SK-MEL-5 (cell line): ENCODE measurements around the gene TSSC4. TPM values are rescaled to one million over a fixed set of nuclear protein-coding genes. Genes with fewer than 3 reads are reported as not detected.

Source experiments
- DNase-seq: peaks from one replicate; pipeline ENCODE4 v3.0.0-alpha.2; 2016; ENCODE audit warnings: low read depth, low spot score
- in situ Hi-C: cut with HindIII; loops from 2 replicates; pipeline ENCODE4 v1.10.0; 2016; ENCODE audit warnings: low sequenced_read_pairs, high pct_unique_total_duplicates, low pct_unique_long_range_greater_than_20kb
- total RNA-seq: library from RNA; depleted of rRNA; stranded (reverse); fragments of >200 nt; shearing (Covaris generic); gene quantifications from 2 replicates; pipeline ENCODE4 v1.2.3, GENCODE V29; 2014

The TSSC4 gene
- total RNA-seq, 1 experiment from 2014 or later, result 43.3 TPM

DNA sequence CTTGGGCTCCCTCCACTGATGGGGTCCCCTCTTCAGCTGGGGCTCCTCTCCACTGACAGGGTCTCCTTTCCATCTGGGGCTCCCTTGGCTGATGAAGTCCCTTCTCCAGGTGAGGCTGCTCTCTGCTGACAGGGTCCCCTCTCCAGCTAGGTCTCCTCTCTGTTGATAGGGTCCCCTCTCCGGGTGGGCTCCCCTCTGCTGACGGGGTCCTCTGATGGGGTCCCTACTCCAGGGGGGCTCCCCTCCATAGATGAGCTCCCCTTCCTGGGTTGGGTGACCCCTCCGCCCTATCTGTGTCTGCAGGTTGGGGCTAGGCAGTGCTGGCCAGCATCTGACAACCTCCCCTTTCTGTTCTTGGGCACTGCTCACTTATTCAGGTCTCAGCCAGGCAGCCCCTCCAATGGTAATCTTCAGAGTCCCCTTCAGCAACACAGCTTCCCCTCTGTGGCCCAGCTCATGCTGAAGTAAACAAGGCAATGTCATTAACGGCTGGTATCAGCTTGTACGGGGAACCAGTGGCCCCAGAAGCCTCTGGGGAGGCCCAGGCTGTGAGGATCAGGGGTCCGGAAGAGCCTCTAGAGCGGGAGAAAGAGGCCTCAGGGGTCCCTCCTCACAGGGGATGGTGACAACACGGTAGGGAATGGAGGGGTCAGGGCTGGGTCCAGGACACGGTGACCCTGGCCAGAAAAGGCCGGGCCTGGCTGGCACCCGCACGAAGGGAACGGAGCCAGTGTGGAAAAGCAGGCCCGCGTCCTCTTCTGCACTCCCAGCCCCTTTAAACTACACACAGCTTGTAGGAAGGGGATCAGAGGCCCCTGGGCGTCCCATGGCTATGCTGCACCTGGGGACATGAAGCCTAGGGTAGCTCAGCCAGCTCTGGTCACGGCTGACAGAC, 33.0 kb upstream of the TSSC4 start:
- in situ Hi-C loops, result no loop called here

DNA sequence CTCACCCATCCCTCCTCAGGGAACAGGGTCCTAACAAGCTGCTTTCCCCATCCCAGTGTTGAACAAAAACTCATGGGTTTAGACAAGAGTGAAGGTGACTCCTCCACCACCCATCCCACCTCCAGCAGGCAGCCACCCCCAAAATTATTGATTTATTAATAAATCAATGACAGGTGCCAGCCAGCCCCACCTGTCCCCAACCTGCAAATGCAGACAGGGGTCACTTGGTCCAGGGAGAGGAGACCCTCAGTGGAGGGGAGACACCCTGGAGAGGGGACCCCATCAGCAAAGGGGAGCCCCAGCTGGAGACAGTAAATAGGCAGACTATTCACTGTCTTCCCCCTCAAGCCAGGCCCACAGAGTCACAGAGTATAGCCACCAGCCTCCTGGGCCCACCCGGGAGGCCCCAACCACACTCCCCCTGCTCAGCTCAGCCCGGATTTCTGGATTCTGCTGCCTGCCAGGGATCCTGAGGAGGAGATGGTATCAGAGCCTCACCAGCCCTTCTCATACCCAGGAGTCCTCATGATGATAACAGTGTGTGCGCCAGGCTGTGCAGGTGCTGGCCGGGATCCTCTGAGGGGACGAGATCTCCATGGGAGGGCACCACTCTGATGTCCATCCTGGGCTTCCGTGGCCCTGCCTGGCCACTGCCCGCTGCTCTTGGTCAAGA, 32.2 kb upstream of the TSSC4 start:
- DNase-seq, result no peak
- in situ Hi-C loops, result no loop called here

More for the DNA sequence above, 33.0 kb upstream of the TSSC4 start:
- no peak for DNase-seq

DNA sequence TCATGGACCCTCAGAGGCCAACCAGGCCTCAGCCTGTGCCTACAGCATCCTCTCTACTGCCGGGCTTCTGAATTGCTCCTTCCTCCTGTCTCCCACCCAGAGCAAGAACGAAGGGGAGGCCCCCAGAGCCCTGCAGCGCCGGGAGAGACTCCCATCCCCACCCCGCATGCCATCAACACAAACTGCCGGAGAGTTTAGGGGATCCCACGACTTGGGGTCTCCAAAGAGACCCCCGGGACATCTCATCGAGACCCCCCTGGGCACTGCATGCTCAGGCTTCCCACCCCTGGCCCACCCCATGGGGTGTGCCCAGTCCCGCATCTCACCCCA, 31.7 kb upstream of the TSSC4 start:
- no peak for DNase-seq
- in situ Hi-C loops, result no loop called here

DNA sequence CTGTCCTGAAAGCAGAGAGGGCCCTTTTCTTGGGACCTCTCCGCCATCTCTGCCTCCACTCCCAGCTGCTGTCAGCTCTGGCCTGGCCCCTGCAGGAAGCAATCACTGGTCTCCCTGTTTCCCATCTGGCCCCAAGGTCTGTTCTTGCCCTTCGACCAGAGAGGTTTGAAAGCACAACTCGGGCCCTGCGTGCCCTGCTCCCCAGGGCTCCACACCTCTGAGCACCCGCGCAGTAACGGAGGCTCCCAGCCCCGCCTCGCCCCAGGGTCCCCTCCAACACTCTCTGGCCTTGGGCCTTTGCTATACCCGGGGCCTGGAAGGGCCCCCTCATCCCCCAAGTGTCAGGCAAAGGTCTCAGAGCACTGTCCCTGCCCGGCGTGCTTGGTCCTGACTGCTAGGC, 31.2 kb upstream of the TSSC4 start:
- in situ Hi-C loops, result no loop called here
- DNase-seq, result no peak

DNA sequence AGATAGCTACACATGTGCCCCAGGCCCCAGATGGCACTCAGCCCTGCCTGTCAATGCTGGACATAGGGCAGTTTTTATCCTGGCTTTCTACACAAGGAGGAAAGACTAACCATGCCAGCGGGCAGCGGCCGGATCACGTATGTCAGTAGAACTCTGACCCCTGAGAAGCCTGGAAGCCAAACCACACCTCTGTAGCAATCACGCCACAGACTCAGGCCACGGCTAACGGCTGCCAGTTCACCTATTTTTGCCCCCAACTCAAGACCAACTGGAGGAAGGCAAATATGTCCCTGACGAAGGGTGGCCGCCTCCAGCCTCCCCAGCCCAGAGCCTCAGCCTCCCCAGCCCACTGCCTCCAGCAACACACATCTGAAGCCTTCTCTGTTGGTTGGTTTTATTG, 30.7 kb upstream of the TSSC4 start:
- DNase-seq, result no peak
- in situ Hi-C loops, result no loop called here

DNA sequence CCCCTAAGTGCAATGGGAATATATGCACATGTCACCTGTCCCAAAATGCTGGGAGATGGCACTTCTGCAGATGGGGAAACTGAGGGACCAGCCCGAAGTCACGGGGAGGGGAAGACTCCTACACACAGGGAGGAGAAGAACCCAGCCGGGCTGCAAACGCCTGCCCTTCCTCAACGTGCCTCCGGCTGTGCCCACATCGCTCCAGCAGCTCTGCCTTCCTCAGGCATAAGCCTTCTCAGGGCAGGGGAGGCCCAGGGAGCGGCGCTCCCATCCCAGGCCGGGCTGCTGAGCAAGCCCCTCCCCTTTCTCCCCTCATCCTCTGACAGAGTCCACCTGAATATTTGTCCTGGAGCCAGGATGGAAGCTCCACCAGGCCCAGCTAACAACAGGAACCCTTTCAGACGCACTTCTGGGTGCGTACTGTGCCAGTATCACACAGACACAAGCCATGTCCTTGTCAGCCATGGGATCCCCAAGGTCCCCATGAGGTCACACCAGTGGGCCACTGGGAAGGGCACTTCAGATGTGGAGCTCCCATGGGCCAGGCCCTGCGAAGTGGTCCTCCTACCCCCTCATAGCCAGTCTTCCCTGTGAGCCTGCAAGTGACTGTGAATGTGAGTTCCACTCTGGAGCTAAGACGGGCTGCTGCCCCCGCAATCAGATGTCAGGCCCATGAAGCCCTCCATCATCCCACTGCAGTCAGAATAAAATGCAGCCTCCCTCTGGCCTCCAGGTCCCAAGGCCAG, 25.9 kb upstream of the TSSC4 start:
- no peak for DNase-seq
- in situ Hi-C loops, result no loop called here

DNA sequence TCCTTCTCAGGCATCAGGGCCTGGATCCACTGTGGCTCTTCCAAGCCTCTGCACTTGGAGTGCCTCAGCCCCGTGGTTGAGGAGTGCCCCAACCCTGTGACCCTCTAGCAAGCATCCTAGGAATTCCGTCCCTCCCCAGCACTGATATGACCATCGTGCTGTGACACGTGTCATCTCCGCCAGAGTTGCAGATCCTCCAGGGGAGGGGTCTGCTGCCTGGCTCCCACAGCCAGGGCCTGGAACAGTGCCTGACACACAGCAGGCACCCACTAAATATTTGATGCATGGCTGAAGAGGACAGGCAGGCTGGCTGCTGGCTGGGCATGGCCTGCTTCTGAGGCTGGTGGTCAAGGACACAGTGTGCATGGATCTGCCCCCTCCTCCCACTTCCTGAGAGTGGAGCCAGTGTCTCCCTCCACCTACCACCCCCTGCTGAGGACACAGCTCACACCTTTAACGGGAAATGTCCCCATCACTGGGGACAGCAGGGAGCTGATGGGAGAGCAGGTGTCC, 25.2 kb upstream of the TSSC4 start:
- no peak for DNase-seq
- in situ Hi-C loops, result no loop called here

DNA sequence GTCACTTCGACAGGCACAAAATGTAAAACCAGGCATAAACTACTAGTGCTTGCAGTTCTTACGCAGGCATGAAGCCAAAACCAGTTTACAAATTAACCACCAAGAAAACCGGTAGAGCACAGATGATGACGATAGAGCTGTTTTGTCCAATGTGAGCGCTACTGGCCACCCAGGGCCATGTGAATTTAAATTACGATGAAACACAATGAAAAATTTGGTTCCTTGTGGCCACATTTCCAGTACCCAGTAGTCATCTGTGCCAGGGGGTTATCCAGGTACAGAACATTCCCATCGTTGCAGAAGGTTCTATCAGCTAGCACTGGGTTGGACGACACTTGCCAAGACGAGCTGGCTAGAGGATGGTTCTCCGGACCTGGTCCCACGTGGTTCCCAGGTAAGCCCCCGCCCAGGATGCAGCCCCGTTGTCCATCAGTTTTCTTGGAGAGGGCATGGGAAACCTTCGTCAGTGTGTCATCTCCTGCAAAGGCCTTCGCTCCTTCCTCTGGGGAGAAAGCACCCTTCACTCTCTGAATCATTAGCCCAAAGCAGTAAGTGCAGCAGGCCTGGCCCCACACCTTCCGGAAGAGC, 24.5 kb upstream of the TSSC4 start:
- DNase-seq, result no peak
- in situ Hi-C loops, result no loop called here

DNA sequence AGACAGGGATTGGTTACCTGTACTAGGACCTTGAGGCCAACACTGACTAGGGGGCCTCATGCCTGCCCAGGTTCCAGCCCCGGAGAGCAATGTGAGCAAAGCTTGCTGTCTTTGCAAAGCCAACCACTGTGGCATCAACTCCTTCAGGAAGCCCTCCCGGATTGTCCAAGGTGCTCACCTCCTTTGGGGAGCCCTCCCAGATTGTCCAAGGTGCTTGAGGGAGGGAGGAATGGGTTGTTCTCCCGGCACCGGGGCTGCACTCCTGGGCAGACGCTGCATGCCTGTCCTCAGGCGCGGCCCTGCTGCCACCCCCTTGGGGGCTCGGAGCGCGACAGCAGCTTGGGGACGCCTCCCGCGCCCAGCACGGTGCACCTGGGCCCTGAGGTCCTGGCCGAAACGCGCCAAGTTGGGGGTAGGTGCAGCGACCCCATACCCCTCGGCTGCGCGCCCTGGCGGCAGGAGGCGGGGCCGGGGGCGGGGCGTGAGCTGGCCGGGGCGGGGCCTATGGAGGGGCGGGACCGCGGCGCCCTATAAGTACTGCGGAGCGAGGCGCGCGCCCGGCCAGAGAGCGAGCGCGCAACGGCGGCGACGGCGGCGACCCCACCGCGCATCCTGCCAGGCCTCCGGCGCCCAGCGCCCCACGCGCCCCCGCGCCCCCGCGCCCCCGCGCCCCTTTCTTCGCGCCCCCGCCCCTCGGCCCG, 23.6 kb upstream of the TSSC4 start, which contains the start of gene CD81:
Gene CD81 (plus strand): TSS at position 560 of the 701 bp plus-strand sequence. CDS start 240 bp downstream, outside the sequence.
- in situ Hi-C loops, result no loop called here
- peak; percentile 27 for DNase-seq

DNA sequence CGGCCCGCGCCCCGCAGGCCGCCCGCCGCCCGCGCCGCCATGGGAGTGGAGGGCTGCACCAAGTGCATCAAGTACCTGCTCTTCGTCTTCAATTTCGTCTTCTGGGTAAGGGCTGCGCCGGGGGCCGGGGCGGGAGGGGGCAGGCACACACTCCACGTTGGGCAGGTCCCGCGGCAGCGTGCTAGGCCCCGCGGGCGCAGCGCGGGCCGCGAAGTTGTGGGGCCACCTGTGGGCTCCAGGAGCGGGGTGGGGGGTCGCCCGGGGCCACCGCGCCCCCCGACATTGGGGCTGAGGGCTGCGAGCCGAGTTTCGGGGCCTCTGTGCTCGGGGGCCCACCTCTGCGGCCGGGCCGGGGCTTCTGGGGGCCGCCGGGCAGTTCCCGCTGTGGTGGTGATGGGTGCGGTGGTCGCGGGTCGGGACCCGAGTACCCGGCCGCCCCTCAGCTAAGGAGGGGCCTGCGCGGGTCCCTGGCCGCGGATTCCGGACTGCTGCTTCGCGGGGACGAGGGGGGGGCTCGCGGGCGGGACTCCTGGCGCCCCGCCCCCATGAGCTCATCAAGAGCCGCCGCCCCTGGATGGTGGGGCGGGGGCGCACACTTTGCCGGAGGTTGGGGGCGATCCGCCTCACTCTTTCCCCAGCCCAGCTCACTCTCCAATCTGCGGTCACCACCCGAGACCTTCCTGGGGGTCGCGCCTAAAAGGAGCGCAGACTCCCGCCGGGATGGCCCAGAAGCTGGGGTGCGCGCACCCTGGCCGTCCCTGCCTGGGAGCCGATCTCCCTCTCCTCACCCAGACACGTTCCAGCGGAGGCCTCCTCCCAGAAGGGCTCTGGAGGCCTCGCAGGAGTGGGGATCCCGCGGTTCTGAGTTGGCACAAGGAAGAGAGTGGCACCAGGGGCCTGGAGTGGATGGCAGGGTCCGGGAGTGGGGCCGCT, 22.8 kb upstream of the TSSC4 start:
- in situ Hi-C loops, result no loop called here
- DNase-seq, result peak; percentile 42

DNA sequence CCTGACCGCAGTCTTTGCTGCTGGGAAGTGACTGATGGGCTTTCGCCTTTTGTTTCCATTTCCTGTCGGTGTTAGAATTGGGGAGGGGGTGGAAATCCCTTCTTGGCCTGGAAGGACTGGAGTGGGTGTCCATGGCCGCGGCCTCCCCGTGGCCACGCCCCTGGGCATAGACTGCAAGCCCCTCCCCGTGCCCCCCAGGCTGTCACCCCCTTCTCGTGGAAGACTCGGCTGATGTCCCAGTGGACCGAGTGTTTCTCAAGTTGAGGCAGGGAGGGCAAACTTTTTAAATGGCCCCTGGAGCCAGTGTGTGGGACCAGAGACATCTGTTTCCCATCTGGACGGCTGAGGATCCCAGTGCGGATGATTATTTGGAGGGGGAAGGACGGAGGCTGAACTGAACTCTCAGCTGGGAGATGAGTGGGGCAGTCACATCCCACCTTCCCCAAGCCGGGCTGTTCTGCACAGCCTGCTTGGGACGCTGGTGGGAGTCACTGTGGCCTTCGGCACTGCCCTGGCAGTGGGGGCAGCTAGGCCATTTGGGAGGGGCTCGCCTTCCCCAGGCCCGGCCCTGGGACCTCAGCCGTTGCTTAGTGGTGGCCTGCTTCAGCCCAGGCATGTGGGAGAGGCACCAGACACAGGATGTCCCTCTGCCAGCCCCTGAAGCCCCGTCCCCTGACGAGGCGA, 21.9 kb upstream of the TSSC4 start:
- in situ Hi-C loops, result no loop called here
- no peak for DNase-seq

DNA sequence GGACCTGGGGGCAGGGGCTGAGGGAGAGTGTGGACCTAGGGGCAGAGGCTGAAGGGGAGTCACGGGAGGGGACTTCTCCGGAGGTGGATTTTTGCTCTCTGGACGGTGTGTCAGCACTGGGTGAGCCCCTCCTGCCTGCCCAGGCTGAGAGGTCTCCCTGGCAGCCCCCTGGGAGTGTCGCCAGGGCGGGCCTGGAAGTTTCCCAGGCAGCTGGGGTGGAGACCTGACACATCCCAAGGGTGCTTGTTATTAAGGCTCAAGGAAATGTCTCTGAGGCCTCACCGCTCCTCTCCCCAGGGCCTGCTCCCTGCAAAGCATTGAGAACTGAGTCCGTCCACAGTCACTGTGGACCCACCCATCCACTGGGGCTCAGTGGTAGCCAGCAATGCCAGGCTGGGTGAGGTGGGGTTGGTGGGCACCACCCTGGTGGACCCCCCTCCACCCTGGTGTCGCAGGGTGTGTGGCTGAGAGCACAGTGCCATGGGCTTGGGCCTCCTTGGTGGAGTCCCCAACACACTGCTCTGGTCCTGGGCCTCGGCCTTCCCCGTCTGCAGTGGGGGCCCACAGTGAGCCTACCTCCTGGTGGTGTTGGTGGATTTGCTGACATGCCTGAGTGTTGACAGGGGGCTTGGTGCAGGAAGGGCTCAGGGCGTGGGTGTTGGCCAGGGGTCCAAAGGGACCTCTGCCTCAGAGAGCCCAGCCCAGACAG, 20.9 kb upstream of the TSSC4 start:
- in situ Hi-C loops, result no loop called here
- DNase-seq, result no peak

DNA sequence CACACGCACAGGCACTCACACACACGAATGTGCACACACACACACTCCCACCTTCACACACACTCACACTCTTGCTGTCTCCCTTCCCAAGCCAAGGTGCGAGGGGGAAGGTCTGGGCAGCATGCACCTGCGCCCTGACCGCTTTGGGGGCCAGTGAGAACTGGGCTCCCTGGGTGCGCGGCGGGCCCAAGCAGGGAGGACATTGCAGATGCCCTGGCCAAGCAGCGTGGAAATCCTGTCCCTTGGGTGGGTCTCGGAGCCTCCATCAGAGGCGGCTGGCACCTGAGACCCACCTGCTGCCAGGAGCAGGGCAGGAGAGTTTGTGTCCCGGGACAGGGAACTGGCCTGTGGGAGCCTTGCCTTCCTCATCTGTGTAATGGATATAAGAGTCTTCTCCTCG, 20.2 kb upstream of the TSSC4 start:
- no peak for DNase-seq
- in situ Hi-C loops, result no loop called here

DNA sequence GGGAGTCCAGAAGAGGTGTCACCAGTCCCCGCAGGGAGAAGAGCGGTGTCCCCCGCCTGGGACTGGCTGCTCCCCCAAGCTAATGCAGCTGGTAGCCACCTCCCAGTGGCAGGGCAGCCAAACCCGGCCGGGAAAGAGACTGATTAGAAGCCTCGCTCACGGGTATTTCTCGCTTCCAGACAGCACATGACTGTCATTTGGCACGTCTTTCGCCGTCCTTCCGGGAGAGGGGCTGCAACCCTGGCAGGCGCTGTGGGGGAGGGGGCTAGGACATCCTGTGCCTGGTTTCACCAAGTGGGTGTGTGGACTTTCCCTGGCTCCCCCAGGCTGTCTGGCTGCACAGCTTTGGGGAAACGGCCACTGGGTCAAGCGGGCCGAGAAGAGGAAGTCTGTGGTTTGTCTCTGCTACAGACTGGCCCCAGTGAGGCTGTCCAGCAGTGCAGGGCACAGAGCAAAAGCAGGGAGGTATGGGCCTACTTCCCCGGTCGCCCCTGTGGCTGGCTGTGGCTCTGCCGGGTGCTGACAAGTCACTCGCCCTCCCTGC, 19.7 kb upstream of the TSSC4 start:
- in situ Hi-C loops, result no loop called here
- no peak for DNase-seq

DNA sequence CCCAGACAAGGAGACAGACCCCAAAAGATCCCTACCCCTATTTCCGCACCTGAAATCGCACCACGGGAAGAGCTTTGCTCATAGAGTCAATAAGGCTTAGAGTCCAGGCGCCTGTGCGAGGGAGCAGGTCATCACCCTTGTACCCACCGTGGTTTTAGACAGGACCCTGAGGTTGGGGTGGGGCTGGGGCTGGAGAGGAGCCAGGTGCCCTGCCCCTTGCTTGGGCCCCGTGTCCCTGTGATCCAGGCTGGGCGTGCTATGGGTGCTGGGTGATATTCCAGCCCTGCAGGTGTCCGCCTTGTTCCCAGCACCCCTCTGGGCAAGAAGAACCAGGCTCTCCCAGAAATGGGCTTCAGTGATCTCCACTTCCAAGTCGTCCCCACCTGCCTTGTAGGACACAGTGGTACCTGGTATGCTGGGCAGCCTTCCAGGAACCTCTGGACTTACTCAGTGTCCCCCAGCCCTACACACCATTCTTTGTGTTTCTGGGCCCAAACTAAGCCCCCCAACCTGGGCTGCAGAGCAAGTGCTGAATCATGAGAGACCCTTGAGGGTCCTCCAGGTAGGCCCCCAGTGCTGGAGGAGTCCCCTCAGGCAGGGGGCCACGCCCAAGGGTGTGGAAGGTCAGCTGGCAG, 18.9 kb upstream of the TSSC4 start:
- DNase-seq, result no peak
- in situ Hi-C loops, result no loop called here
